BE2C (cell line): ENCODE data around the gene RNASE11.

Experiments
- DNase-seq: peaks from one replicate; pipeline ENCODE4 v3.0.0-alpha.2; 2020
- H3K27me3 ChIP-seq: fragments of 250-450 bp; sonication (Bioruptor Pico); 2 replicates; pipeline ENCODE4 v1.5.1; 2020; ENCODE audit warnings: mild to moderate bottlenecking
- H3K36me3 ChIP-seq: fragments of 250-450 bp; sonication (Bioruptor Pico); 2 replicates; pipeline ENCODE4 v1.5.1; 2020; ENCODE audit warnings: mild to moderate bottlenecking
- H3K4me1 ChIP-seq: fragments of 250-450 bp; sonication (Bioruptor Pico); 2 replicates; pipeline ENCODE4 v1.5.1; 2020
- H3K4me3 ChIP-seq: 2 replicates; pipeline ENCODE4 v1.5.1; 2011; ENCODE audit warnings: low read depth, low read length
- H3K9me3 ChIP-seq: fragments of 250-450 bp; sonication (Bioruptor Pico); 2 replicates; pipeline ENCODE4 v1.5.1; 2020
- TF ChIP-seq, protein P1 (sequence below): IDR thresholded peaks from 2 replicates; pipeline ENCODE4 v1.5.1; 2012; ENCODE audit warnings: mild to moderate bottlenecking, low read depth, low read length

Gene RNASE11

DNA sequence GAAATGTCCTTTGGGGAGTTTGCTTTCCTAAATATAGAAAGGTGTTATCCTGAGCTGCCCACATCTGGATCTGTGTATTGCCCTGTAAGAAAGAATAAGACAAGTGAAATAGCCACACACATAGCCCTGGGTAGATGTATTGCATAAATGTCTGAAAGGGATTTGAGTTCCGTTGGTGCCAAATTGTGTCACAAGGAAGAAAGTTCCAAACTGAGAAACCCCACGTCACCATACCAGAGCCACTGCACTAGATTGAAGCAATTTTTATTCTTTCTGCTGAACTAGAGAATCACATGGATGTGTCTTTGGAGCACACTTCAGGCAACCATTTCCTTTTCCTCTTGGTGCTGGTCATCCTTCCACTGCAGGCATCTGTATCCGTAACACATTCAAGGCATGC, 32.0 kb downstream of the RNASE11 start:
- no peak for DNase-seq
- TF ChIP-seq, protein P1, sequence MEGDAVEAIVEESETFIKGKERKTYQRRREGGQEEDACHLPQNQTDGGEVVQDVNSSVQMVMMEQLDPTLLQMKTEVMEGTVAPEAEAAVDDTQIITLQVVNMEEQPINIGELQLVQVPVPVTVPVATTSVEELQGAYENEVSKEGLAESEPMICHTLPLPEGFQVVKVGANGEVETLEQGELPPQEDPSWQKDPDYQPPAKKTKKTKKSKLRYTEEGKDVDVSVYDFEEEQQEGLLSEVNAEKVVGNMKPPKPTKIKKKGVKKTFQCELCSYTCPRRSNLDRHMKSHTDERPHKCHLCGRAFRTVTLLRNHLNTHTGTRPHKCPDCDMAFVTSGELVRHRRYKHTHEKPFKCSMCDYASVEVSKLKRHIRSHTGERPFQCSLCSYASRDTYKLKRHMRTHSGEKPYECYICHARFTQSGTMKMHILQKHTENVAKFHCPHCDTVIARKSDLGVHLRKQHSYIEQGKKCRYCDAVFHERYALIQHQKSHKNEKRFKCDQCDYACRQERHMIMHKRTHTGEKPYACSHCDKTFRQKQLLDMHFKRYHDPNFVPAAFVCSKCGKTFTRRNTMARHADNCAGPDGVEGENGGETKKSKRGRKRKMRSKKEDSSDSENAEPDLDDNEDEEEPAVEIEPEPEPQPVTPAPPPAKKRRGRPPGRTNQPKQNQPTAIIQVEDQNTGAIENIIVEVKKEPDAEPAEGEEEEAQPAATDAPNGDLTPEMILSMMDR, result no peak

DNA sequence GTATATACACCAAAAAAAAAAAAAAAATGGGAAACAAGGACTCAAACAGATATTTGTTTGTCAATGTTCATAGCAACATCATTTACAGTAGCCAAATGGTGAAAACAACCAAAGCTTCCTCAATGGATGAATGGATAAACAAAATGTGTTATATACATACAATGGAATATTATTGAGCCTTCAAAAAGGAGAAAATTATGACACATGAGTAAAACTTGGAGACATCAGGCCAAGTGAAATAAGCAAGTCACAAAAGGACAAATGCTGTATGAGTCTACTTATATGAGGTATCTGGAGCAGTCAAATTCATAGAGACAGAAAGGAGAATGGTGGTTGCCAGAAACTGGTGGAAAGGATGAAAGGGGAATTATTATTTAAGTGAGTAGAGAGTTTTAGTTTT, 34.8 kb downstream of the RNASE11 start:
- Histone ChIP-seq H3K4me1 (no peaks in the 10 kb centered on the region), H3K9me3 (no peaks in the 10 kb centered on the region), H3K4me3 (no peak overlapping the region), H3K36me3 (no peaks in the 10 kb centered on the region), H3K27me3 (peaks cover 14% of the 10 kb centered on the region)
- DNase-seq, result no peak
- TF ChIP-seq, protein P1, result no peak

More for the DNA sequence above, 32.0 kb downstream of the RNASE11 start:
- H3K4me1 ChIP-seq, result no peaks in the 10 kb centered on the region
- H3K9me3 ChIP-seq, result no peaks in the 10 kb centered on the region
- no peaks in the 10 kb centered on the region for H3K36me3 ChIP-seq
- peaks cover 13% of the 10 kb centered on the region for H3K27me3 ChIP-seq
- no peak overlapping the region for H3K4me3 ChIP-seq

DNA sequence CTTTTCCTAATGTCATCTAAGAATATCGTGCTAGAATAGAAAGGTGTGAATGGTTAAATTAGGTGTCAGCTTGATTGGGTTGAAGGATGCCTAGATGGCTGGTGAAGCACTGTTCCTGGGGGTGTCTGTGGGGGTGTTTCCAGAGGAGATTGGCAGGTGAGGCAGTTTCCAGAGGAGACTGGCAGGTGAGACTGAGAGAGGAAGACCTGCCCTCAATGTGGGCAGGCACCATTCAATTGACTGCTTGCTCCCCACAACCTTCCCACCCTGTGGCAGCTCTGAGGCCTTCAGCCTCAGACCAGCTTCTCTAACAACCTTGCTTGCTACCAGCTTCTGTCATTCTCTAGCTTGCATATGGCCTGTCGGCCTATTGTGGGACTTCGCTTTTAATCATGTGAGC, 36.2 kb downstream of the RNASE11 start:
- TF ChIP-seq, protein P1, result no peak
- Histone ChIP-seq H3K9me3 (no peaks in the 10 kb centered on the region), H3K27me3 (peaks cover 18% of the 10 kb centered on the region), H3K36me3 (no peaks in the 10 kb centered on the region), H3K4me3 (no peak overlapping the region), H3K4me1 (no peaks in the 10 kb centered on the region)
- DNase-seq, result no peak

DNA sequence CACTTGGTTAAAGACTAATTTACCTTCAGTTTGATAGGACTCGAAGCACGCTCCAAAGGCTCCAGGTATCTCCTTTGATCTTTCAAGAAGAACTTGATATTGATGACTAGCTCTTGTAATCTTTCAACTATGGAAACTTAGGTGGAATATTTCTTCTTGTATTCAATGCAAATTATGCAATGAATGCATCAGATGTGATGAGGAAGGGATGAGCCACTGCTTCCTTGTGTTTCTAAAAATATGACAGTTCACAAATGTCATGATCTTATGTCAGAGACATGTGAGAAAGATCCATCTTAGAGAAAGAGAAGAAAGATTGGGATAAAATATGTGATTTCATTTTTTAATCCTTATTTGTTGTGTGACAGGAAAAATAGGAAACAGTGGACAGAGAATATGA, 36.9 kb downstream of the RNASE11 start:
- H3K9me3 ChIP-seq, result no peaks in the 10 kb centered on the region
- H3K27me3 ChIP-seq, result peaks cover 13% of the 10 kb centered on the region; the same call in 1 of the 2 replicates
- H3K4me1 ChIP-seq, result no peaks in the 10 kb centered on the region
- TF ChIP-seq, protein P1, result no peak
- no peaks in the 10 kb centered on the region for H3K36me3 ChIP-seq
- no peak overlapping the region for H3K4me3 ChIP-seq
- DNase-seq, result no peak

DNA sequence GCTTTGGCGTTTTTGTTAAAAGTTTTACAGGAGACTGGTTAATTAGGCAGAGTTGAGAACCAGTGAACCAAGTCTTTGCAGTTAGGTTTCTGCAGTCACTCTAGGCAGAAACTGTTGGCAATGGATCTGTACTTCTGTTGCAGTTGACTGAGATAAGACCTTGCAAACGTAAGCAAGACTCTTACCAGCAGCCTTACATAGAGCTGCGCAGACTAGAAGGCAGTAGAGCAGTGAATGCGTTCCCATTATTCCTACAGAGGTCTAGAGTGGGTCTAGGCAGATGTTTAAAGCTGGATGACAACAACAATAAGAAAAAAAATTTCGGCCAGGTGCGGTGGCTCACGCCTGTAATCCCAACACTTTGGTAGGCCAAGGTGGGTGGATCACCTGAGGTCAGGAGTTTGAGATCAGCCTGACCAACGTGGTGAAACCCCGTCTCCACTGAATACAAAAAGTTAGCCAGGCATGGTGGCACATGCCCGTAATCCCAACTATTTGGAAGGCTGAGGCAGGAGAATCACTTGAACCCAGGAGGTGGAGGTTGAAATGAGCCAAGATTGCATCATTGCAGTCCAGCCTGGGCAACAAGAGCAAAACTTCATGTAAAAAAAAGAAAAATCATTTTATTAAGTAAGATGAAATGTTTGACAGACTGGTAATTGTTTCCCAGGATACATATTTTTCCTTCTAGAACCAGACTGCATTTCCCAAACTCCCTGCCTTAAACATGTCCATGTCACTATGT, 39.2 kb downstream of the RNASE11 start:
- DNase-seq, result no peak
- Histone ChIP-seq H3K27me3 (peaks cover 17% of the 10 kb centered on the region; the same call in 1 of the 2 replicates), H3K36me3 (no peaks in the 10 kb centered on the region), H3K9me3 (no peaks in the 10 kb centered on the region), H3K4me3 (no peak overlapping the region), H3K4me1 (no peaks in the 10 kb centered on the region)
- TF ChIP-seq, protein P1, result no peak

DNA sequence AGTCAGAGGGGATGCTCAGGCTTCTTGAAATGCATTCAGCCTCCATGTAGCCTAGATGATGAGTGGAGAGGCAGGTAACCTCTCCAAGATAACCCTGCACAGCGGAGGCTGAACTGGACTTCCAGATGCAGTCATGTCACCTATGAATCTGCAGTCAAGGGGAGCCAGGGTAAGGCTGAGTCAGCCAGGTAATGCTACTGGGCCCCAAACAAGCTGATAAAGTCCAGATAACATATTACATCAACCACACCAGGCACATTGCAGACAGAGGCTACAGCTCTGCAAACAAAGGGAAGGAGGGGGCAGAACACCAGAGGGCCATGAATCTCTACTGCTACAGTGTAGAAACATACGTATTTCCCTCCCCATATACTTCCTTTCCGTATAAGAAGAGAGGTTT, 40.9 kb downstream of the RNASE11 start:
- TF ChIP-seq, protein P1, result no peak
- Histone ChIP-seq H3K4me3 (no peak overlapping the region), H3K27me3 (peaks cover 17% of the 10 kb centered on the region; the same call in 1 of the 2 replicates), H3K36me3 (no peaks in the 10 kb centered on the region), H3K9me3 (no peaks in the 10 kb centered on the region), H3K4me1 (no peaks in the 10 kb centered on the region)
- DNase-seq, result no peak
